Calu3 (cell line): ENCODE measurements around the gene HIVEP3. TPM values are rescaled to one million over a fixed set of nuclear protein-coding genes. Genes with fewer than 3 reads are reported as not detected.

ENCODE experiments used
- BruUV-seq: library from RNA; stranded (reverse); fragments of 400-500 nt; replicated peaks from 2 replicates; lab custom pipeline; 2021; lab: Mats Ljungman, UMichigan
- CTCF ChIA-PET: fragments of 300-600 bp; sonication (Branson Sonifier 250); formaldehyde crosslinking; loops from one replicate; lab custom pipeline; 2022; ENCODE audit warnings: antibody characterized with exemption; lab: Charles Lee
- DNase-seq: peaks from one replicate; pipeline ENCODE4 v3.0.0; 2022
- H3K27ac Mint-ChIP-seq: one replicate; pipeline ENCODE4 v1.8.0; 2022; ENCODE audit warnings: mixed read lengths; ENCODE audit not compliant: unreplicated experiment
- H3K27me3 Mint-ChIP-seq: one replicate; pipeline ENCODE4 v1.8.0; 2022; ENCODE audit warnings: mixed read lengths; ENCODE audit not compliant: unreplicated experiment
- H3K36me3 Mint-ChIP-seq: one replicate; pipeline ENCODE4 v1.8.0; 2022; ENCODE audit warnings: mild to moderate bottlenecking, moderate library complexity, mixed read lengths; ENCODE audit not compliant: insufficient read depth, unreplicated experiment
- H3K4me1 Mint-ChIP-seq: one replicate; pipeline ENCODE4 v1.8.0; 2022; ENCODE audit warnings: mild to moderate bottlenecking, low read depth, mixed read lengths; ENCODE audit not compliant: unreplicated experiment
- H3K4me3 Mint-ChIP-seq: one replicate; pipeline ENCODE4 v1.8.0; 2022; ENCODE audit warnings: mild to moderate bottlenecking, low read depth, moderate library complexity, mixed read lengths; ENCODE audit not compliant: unreplicated experiment
- H3K9me3 Mint-ChIP-seq: one replicate; pipeline ENCODE4 v1.8.0; 2022; ENCODE audit warnings: low read depth, mixed read lengths; ENCODE audit not compliant: unreplicated experiment
- CTCF ChIP-seq: fragments of 200-600 bp; IDR thresholded peaks from one replicate; pipeline ENCODE4 v1.8.0; 2022; ENCODE audit warnings: antibody characterized with exemption; ENCODE audit not compliant: unreplicated experiment
- intact Hi-C: fragments of 100-400 bp; cut with micrococcal nuclease; formaldehyde crosslinking; loops from one replicate; pipeline ENCODE4 v1.10.0; 2022; ENCODE audit not compliant: unreplicated experiment
- total RNA-seq: library from RNA; stranded (reverse); gene quantifications from 2 replicates; pipeline ENCODE4 v1.2.3, GENCODE V29; 2022

Gene HIVEP3
- total RNA-seq, 1 experiment from 2014 or later = 9.0 TPM

- TF ChIP-seq CTCF = no peak
- no TSS peak for BruUV-seq
- Mint-ChIP-seq H3K27me3 (peaks cover 51% of the 10 kb centered on the region), H3K27ac (no peak overlapping the region), H3K4me3 (no peak overlapping the region), H3K4me1 (no peaks in the 10 kb centered on the region), H3K9me3 (peaks cover 2% of the 10 kb centered on the region), H3K36me3 (no peaks in the 10 kb centered on the region)
- intact Hi-C loops = no loop called here
- CTCF ChIA-PET = no interaction called here
- DNase-seq = no peak
Measured at GRCh38 chr1:41762777-41763176, 155.9 kb downstream of the HIVEP3 start.

- no TSS peak for BruUV-seq
- no peaks in the 10 kb centered on the region for H3K4me1 Mint-ChIP-seq
- H3K27me3 Mint-ChIP-seq = peaks cover 45% of the 10 kb centered on the region
- intact Hi-C loops = no loop called here
- H3K4me3 Mint-ChIP-seq = no peak overlapping the region
- H3K27ac Mint-ChIP-seq = no peak overlapping the region
- CTCF ChIA-PET = no interaction called here
- DNase-seq = no peak
- H3K36me3 Mint-ChIP-seq = no peaks in the 10 kb centered on the region
- TF ChIP-seq CTCF = no peak
- peaks cover 2% of the 10 kb centered on the region for H3K9me3 Mint-ChIP-seq
Measured at GRCh38 chr1:41762251-41762650, 156.5 kb downstream of the HIVEP3 start.

GRCh38 chr1:41758904-41759548 is 159.7 kb downstream of the HIVEP3 start:
- Mint-ChIP-seq H3K9me3 (peaks cover 2% of the 10 kb centered on the region), H3K27me3 (peaks cover 14% of the 10 kb centered on the region), H3K4me3 (no peak overlapping the region), H3K36me3 (no peaks in the 10 kb centered on the region), H3K4me1 (no peaks in the 10 kb centered on the region), H3K27ac (no peak overlapping the region)
- no peak for DNase-seq
- intact Hi-C loops = no loop called here
- BruUV-seq = no TSS peak
- CTCF ChIA-PET = no interaction called here
- TF ChIP-seq CTCF = no peak

- H3K36me3 Mint-ChIP-seq = no peaks in the 10 kb centered on the region
- DNase-seq = no peak
- peaks cover 2% of the 10 kb centered on the region for H3K9me3 Mint-ChIP-seq
- intact Hi-C loops = no loop called here
- no peak overlapping the region for H3K4me3 Mint-ChIP-seq
- CTCF ChIA-PET = no interaction called here
- no peak overlapping the region for H3K27ac Mint-ChIP-seq
- TF ChIP-seq CTCF = no peak
- H3K4me1 Mint-ChIP-seq = no peaks in the 10 kb centered on the region
- peaks cover 9% of the 10 kb centered on the region for H3K27me3 Mint-ChIP-seq
- BruUV-seq = no TSS peak
Measured at GRCh38 chr1:41758500-41758899, 160.2 kb downstream of the HIVEP3 start.
